Ectodermal cell (in vitro differentiated cells): ENCODE data around the gene SCYL1.
A peak's percentile ranks its signal among the peaks of the same experiment; 100 is the strongest.

ENCODE experiments used
- H3K27ac ChIP-seq: 2 replicates; pipeline ENCODE4 v1.7.0; 2013; ENCODE audit warnings: mild to moderate bottlenecking, low read depth, low read length; ENCODE audit not compliant: insufficient read depth, poor library complexity, severe bottlenecking
- H3K27me3 ChIP-seq: 2 replicates; pipeline ENCODE4 v1.7.0; 2013; ENCODE audit warnings: mild to moderate bottlenecking, low read length; ENCODE audit not compliant: insufficient read depth, control insufficient read depth, poor library complexity, severe bottlenecking
- H3K36me3 ChIP-seq: one replicate; pipeline ENCODE4 v1.7.0; 2013; ENCODE audit warnings: low read length; ENCODE audit not compliant: control insufficient read depth, insufficient read depth
- H3K4me1 ChIP-seq: one replicate; pipeline ENCODE4 v1.7.0; 2013; ENCODE audit warnings: low read length; ENCODE audit not compliant: control insufficient read depth, insufficient read depth
- H3K4me3 ChIP-seq: 2 replicates; pipeline ENCODE4 v1.7.0; 2013; ENCODE audit warnings: low read depth, low read length, control low read depth; ENCODE audit not compliant: insufficient read depth
- H3K9me3 ChIP-seq: 2 replicates; pipeline ENCODE4 v1.7.0; 2013; ENCODE audit warnings: mild to moderate bottlenecking, low read length, moderate library complexity; ENCODE audit not compliant: control insufficient read depth
- WGBS, 2 experiments: methylation state at CpG; one replicate each; pipeline ENCODE4 v1.1.7; 2013; ENCODE audit warnings: missing lambda C conversion rate in 2 of 2; 5-methylcytosine and 5-hydroxymethylcytosine counted together

The SCYL1 gene

GRCh38 chr11:65578134-65578533 lies 53.3 kb downstream of the SCYL1 start:
- Histone ChIP-seq H3K27me3 (peaks cover 47% of the 10 kb centered on the region), H3K4me3 (no peak overlapping the region), H3K9me3 (no peaks in the 10 kb centered on the region), H3K27ac (no peak overlapping the region), H3K4me1 (peaks cover 9% of the 10 kb centered on the region), H3K36me3 (no peaks in the 10 kb centered on the region)
- WGBS, 2 experiments = 88 to 93% methylated on average over 7 of the region's 7 CpGs

DNA sequence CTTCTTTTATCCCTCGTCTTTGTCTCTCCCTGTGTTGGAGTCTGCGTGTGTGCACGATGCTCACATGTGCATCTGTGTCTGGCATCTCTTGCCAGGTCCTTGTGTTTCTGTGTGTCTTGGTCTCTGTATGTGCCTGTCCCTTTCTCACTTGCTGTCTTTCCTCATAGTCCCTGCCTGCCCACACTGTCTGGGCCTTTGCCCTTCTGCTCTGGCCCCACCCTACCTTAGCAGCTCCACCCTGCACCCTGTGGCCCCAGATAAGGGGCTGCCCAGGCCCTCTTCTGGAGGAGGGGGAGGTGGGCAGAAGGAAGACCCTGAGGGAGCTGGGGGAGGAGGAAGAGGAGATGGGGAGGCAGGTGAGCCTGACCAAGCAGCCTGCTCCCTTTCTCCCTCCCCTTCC lies 53.8 kb downstream of the SCYL1 start:
- Histone ChIP-seq H3K4me3 (no peak overlapping the region), H3K36me3 (no peaks in the 10 kb centered on the region), H3K27me3 (peaks cover 47% of the 10 kb centered on the region), H3K9me3 (no peaks in the 10 kb centered on the region), H3K27ac (no peak overlapping the region), H3K4me1 (peaks cover 4% of the 10 kb centered on the region)
- WGBS, 2 experiments = 87 to 91% methylated on average over 3 of the region's 3 CpGs

DNA sequence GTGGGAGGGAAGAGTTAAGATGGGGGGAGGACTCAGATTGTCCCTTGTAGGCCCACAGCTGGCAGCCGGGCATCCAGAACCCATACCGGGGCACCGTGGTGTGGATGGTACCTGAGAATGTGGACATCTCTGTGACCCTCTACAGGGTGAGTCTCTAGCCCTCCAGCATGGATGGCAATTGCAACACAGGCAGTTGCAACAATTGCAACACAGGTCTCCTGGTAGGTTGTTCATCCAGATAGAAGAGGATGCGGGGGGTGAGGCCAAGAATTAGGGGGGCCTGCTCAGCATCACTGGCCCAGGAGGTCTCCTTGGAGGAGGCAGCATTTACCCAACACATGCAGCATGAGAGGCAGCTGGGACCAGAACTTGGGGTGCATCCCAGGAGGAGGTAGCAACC lies 54.4 kb downstream of the SCYL1 start:
- Histone ChIP-seq H3K4me3 (no peak overlapping the region), H3K27ac (no peak overlapping the region), H3K4me1 (peaks cover 2% of the 10 kb centered on the region), H3K36me3 (no peaks in the 10 kb centered on the region), H3K9me3 (no peaks in the 10 kb centered on the region), H3K27me3 (peaks cover 50% of the 10 kb centered on the region)
- WGBS, 2 experiments = 89 to 93% methylated on average over 4 of the region's 4 CpGs

GRCh38 chr11:65580031-65580692 lies 55.3 kb downstream of the SCYL1 start:
- H3K4me1 ChIP-seq = peaks cover 6% of the 10 kb centered on the region
- H3K36me3 ChIP-seq = no peaks in the 10 kb centered on the region
- WGBS, 2 experiments = 93 to 94% methylated on average over 19 of the region's 19 CpGs
- H3K9me3 ChIP-seq = no peaks in the 10 kb centered on the region
- no peak overlapping the region for H3K4me3 ChIP-seq
- H3K27ac ChIP-seq = no peak overlapping the region
- H3K27me3 ChIP-seq = peaks cover 50% of the 10 kb centered on the region

- Histone ChIP-seq H3K4me1 (peaks cover 6% of the 10 kb centered on the region), H3K36me3 (no peaks in the 10 kb centered on the region), H3K27ac (no peak overlapping the region), H3K4me3 (no peak overlapping the region), H3K27me3 (peaks cover 50% of the 10 kb centered on the region), H3K9me3 (no peaks in the 10 kb centered on the region)
- WGBS, 2 experiments = 92 to 93% methylated on average over 7 to 8 of the region's 8 CpGs
Measured at GRCh38 chr11:65580756-65581155, 55.9 kb downstream of the SCYL1 start.

DNA sequence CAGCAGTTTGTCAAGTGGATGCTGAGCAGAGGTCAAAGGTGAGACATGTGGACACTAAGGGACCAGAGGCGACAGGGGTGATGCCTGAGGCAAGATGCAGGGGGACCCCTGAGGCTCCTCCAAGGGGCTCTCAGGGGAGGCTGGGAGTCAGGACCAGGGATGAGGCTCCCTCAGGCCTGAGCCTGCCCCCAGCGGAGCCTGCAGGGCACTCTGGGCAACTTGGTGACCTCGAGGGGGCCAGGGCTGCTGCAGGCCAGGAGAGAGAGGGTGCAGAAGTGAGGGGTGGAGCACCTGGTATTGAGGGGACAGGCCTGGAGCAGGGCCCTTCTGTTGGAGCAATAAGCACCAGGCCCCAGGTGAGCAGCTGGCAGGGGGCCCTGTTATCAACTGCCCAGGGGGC lies 57.0 kb downstream of the SCYL1 start:
- Histone ChIP-seq H3K27me3 (peaks cover 46% of the 10 kb centered on the region), H3K9me3 (no peaks in the 10 kb centered on the region), H3K27ac (no peak overlapping the region), H3K4me1 (peaks cover 11% of the 10 kb centered on the region), H3K36me3 (no peaks in the 10 kb centered on the region), H3K4me3 (no peak overlapping the region)
- WGBS, 2 experiments = 89 to 94% methylated on average over 3 of the region's 3 CpGs

DNA sequence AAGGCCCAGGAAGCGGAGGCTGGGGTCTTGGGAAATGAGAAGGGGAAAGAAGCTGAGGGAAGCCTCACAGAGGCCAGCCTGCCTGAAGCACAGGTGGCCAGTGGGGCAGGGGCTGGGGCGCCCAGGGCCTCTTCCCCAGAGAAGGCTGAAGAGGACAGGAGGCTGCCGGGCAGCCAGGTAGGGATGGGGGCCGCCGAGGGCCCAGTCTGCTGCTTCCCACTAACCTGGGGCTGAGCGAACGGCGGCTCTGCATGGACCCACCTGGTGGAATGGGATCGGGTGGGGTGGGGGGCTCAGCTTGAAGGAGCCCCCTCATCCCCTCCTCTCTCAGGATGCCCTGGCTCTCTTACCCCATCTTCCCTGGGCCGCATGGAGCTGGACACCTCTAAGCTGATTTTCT lies 58.7 kb downstream of the SCYL1 start:
- Histone ChIP-seq H3K9me3 (no peaks in the 10 kb centered on the region), H3K4me3 (no peak overlapping the region), H3K27me3 (peaks cover 43% of the 10 kb centered on the region), H3K4me1 (peaks cover 23% of the 10 kb centered on the region), H3K27ac (no peak overlapping the region), H3K36me3 (no peaks in the 10 kb centered on the region)
- 93 to 94% methylated on average over 10 of the region's 10 CpGs for WGBS, 2 experiments

DNA sequence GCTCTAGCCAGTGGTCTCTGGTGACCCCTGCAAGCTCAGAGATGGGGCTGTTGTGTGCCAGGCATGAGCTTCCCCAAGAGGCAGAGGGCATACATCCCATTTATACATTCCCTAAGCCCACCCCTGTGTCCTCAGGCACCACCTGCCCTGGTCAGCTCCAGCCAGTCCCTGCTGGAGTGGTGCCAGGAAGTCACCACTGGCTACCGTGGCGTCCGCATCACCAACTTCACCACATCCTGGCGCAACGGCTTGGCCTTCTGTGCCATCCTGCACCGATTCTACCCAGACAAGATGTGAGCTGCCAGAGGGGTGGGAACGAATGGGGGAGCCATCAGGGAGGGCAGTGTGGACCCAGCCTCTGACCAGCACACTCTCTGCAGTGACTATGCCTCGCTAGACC lies 59.2 kb downstream of the SCYL1 start:
- Histone ChIP-seq H3K27ac (no peak overlapping the region), H3K36me3 (no peaks in the 10 kb centered on the region), H3K4me3 (no peak overlapping the region), H3K9me3 (no peaks in the 10 kb centered on the region), H3K27me3 (peaks cover 43% of the 10 kb centered on the region), H3K4me1 (peaks cover 23% of the 10 kb centered on the region)
- WGBS, 2 experiments = 90 to 91% methylated on average over 8 of the region's 8 CpGs

DNA sequence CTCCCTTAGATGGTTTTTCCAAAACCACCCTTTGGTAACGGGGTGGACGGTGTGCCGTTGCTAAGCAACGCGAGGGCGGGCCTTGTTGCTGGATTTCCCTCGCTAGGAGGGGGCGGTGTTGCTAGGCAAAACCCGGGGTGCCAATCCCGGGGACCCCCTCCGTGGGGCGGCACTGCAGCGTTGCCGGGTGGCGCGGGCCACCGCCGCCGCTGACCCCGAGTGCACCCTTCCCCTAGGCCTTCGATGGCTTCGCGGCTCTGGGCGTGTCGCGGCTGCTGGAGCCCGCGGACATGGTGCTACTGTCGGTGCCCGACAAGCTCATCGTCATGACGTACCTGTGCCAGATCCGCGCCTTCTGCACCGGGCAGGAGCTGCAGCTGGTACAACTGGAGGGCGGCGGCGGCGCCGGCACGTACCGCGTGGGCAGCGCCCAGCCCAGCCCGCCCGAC lies 59.9 kb downstream of the SCYL1 start:
- Histone ChIP-seq H3K36me3 (no peaks in the 10 kb centered on the region), H3K4me1 (peaks cover 23% of the 10 kb centered on the region), H3K9me3 (no peaks in the 10 kb centered on the region), H3K27me3 (peaks cover 43% of the 10 kb centered on the region), H3K4me3 (peak overlapping the region; percentile 13), H3K27ac (no peak overlapping the region)
- WGBS, 2 experiments = 45 to 50% methylated on average over 46 of the region's 46 CpGs

DNA sequence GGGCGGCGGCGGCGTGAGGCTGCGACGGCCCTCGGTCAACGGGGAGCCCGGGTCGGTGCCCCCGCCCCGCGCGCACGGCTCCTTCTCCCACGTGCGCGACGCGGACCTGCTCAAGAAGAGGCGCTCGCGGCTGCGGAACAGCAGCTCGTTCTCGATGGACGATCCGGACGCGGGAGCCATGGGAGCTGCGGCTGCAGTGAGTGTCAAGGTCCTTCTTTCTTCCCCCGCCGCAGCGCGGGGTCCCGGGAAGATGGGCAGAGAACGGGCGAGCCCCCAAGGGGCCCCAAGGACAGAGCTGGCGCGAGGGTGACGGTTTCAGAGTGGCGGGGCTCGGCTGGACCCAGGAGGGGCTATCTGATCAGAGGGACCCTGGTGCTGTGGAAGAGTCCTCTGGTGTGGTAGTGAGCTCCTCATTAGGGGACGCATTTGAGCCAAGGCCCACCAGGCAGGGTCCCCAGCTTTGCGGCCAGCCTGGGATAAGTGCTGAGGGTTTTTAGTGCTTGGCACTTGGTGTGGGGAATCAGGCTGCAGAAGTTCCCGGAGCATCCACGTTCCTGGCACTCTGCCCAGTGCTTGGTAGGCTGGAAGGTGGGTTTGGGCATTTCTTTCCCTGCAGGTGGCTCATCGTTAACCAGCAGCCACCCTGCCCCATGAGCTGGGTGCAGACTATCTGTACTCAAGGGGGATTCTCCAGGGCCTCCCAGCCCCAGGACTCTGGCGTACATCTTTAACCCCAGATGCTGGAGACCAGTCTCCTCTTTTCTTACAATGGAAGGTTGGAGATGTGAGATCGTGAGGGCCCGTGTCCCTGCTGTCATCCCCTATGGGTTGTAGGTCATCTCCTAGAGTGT lies 60.7 kb downstream of the SCYL1 start:
- Histone ChIP-seq H3K27ac (no peak overlapping the region), H3K4me3 (no peak overlapping the region), H3K4me1 (peaks cover 23% of the 10 kb centered on the region), H3K36me3 (no peaks in the 10 kb centered on the region), H3K9me3 (no peaks in the 10 kb centered on the region), H3K27me3 (peaks cover 50% of the 10 kb centered on the region)
- 68 to 69% methylated on average over 51 of the region's 51 CpGs for WGBS, 2 experiments
